Naive thymus-derived CD4-positive, alpha-beta T cell (primary cell): ENCODE measurements around the gene ZNF236. TPM values are rescaled to one million over a fixed set of nuclear protein-coding genes. Genes with fewer than 3 reads are reported as not detected.

Source experiments
- ATAC-seq: fragments of 150-1000 bp; cut with Tn5 transposase; 2 replicates; pipeline ENCODE4 v1.10.0; 2021; ENCODE audit warnings: mild to moderate bottlenecking, moderate library complexity
- CTCF ChIA-PET: fragments of 350-600 bp; sonication (Branson Sonifier 250); formaldehyde crosslinking; loops from one replicate; lab custom pipeline; 2021; ENCODE audit warnings: antibody characterized with exemption; lab: Charles Lee
- POLR2A ChIA-PET: fragments of 350-600 bp; sonication (Branson Sonifier 250); formaldehyde crosslinking; loops from one replicate; lab custom pipeline; 2021; ENCODE audit warnings: antibody characterized with exemption, inconsistent platforms; lab: Charles Lee
- DNase-seq, 9 donors: peaks; one replicate each; pipeline versions ENCODE4 v3.0.0 to v3.0.0-alpha.2; 2020 to 2022; ENCODE audit warnings: mixed read lengths in 1 of 9
- H3K27ac ChIP-seq: one replicate; pipeline ENCODE4 v1.7.0; 2013; ENCODE audit warnings: mild to moderate bottlenecking, low read depth, low read length, moderate library complexity
- H3K27me3 ChIP-seq, 2 donors: one replicate each; pipeline ENCODE4 v1.7.0; 2013; ENCODE audit warnings: low read length in 2 of 2, mild to moderate bottlenecking in 2 of 2, moderate library complexity in 2 of 2; ENCODE audit not compliant: control insufficient read depth in 2 of 2, insufficient read depth in 2 of 2
- H3K36me3 ChIP-seq, 3 experiments: 1 replicate in 2 of 3; 2 replicates in 1 of 3; pipeline ENCODE4 v1.7.0; 2013; ENCODE audit warnings: low read length in 3 of 3, mild to moderate bottlenecking in 3 of 3, moderate library complexity in 1 of 3; ENCODE audit not compliant: insufficient read depth in 3 of 3, control insufficient read depth in 2 of 3
- H3K4me1 ChIP-seq, 2 donors: one replicate each; pipeline ENCODE4 v1.7.0; 2013; ENCODE audit warnings: low read length in 2 of 2, mild to moderate bottlenecking in 2 of 2, moderate library complexity in 1 of 2; ENCODE audit not compliant: control insufficient read depth in 2 of 2, insufficient read depth in 2 of 2
- H3K4me3 ChIP-seq: 2 replicates; pipeline ENCODE4 v1.7.0; 2013; ENCODE audit warnings: mild to moderate bottlenecking, low read length
- H3K9me3 ChIP-seq, 3 experiments: 1 replicate in 2 of 3; 2 replicates in 1 of 3; pipeline ENCODE4 v1.7.0; 2013; ENCODE audit warnings: low read length in 3 of 3; ENCODE audit not compliant: control insufficient read depth in 2 of 3
- H3K27ac Mint-ChIP-seq, 9 donors: one replicate each; pipeline ENCODE4 v1.8.0; 2020 to 2022; ENCODE audit warnings: mixed read lengths in 9 of 9, mild to moderate bottlenecking in 8 of 9, moderate library complexity in 5 of 9, inconsistent platforms in 2 of 9
- H3K27me3 Mint-ChIP-seq, 5 donors: one replicate each; pipeline ENCODE4 v1.8.0; 2021 to 2022; ENCODE audit warnings: mixed read lengths in 5 of 5, mild to moderate bottlenecking in 1 of 5
- H3K36me3 Mint-ChIP-seq, 5 donors: one replicate each; pipeline ENCODE4 v1.8.0; 2020 to 2022; ENCODE audit warnings: mixed read lengths in 5 of 5, mild to moderate bottlenecking in 3 of 5, inconsistent platforms in 1 of 5
- H3K4me1 Mint-ChIP-seq, 7 donors: one replicate each; pipeline ENCODE4 v1.8.0; 2020 to 2022; ENCODE audit warnings: mixed read lengths in 7 of 7, mild to moderate bottlenecking in 3 of 7, inconsistent platforms in 1 of 7
- H3K4me3 Mint-ChIP-seq, 10 donors: one replicate each; pipeline ENCODE4 v1.8.0; 2020 to 2022; ENCODE audit warnings: mild to moderate bottlenecking in 10 of 10, mixed read lengths in 10 of 10, moderate library complexity in 6 of 10, inconsistent platforms in 2 of 10
- H3K9me3 Mint-ChIP-seq, 11 donors: one replicate each; pipeline ENCODE4 v1.8.0; 2020 to 2022; ENCODE audit warnings: mixed read lengths in 11 of 11, mild to moderate bottlenecking in 4 of 11, inconsistent platforms in 1 of 11, moderate library complexity in 1 of 11
- intact Hi-C, 2 donors: fragments of 100-400 bp; cut with micrococcal nuclease; formaldehyde crosslinking; loops; one replicate each; pipeline ENCODE4 v1.15.1; 2023
- polyA plus RNA-seq, 2 donors: library from polyadenylated mRNA; unstranded; fragments of 300-500 nt; fragmentation: Illumina TruSeq; gene quantifications; one replicate each; pipeline ENCODE4 v1.2.3, GENCODE V29; 2021
- total RNA-seq, 6 experiments: library from RNA in 5 of 6; stranded (reverse) in 5 of 6; gene quantifications; 1 replicate in 5 of 6; 2 replicates in 1 of 6; pipeline ENCODE4 v1.2.3 and lab custom pipeline; 2021 to 2026

The ZNF236 gene
- total and polyA plus RNA-seq, 7 experiments from 2014 or later, result 5.7 to 34.5 (median 28.6) TPM

DNA sequence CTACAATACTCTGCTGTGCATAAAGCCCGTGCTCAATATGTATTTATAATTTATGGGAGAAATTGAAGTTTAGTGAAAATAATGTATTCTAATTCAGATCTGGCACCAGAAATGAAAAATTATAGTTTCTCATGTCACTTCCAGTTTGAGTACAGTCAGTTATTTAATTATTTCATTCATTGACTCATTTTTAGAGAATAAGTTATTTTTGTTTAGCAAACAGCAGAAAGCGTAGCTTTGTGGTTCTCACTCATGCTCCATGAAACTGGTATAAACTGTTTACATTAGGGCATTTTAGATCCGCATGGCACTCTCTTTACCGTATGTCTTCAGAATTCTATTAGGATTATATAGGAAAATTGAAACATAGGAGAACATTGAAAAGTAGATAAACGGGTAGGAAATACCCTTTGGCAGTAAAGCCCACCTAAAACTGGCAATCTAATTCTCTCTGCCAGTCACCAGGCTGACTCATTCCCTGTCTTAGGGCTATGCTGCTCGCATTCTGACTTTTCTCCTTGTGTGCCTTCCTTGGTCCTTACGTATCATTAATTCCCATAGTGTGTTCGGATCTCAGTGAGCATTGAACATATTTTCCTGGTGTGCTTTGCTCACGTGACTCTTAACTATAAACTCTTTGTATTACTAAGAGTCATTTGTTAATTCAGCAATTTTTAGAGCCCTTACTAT is 106.0 kb downstream of the ZNF236 start:
- DNase-seq, result no peak
- peaks cover 22 to 77% (median 33%) of the 10 kb centered on the region in 5 donors for H3K36me3 Mint-ChIP-seq
- ATAC-seq, result no peak

DNA sequence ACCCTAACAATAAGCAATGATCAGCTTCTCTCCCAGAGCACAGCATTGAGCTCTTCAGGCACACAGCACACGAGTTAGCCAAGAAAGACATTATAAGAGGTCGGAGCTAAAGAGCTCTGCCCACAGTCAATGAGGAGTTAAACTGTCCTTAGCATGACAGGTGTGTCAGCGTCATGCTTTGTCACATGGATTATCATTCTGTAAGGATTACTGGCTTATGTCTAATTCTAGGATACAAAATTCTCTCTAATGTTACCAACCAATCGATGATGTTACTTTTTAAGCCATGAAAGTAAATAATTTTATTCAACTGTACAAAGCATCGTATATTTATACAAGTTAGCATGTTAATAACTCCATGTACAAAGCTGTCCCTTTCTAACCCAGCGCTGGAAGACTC is 108.8 kb downstream of the ZNF236 start:
- H3K27ac ChIP-seq, result no peak overlapping the region
- Mint-ChIP-seq H3K9me3 (no peaks in the 10 kb centered on the region), H3K27ac (no peak overlapping the region), H3K4me1 (peaks cover 0 to 14% (median 0%) of the 10 kb centered on the region in 7 donors), H3K36me3 (peaks cover 14 to 69% (median 31%) of the 10 kb centered on the region in 5 donors), H3K4me3 (no peak overlapping the region), H3K27me3 (no peaks in the 10 kb centered on the region)
- H3K27me3 ChIP-seq, result no peaks in the 10 kb centered on the region
- no peaks in the 10 kb centered on the region for H3K4me1 ChIP-seq
- DNase-seq (no peak), ATAC-seq (no peak)
- H3K4me3 ChIP-seq, result no peak overlapping the region
- intact Hi-C loops, result no loop called here
- peaks cover 0 to 56% (median 15%) of the 10 kb centered on the region in 3 experiments for H3K36me3 ChIP-seq
- ChIA-PET CTCF (no interaction called here), POLR2A (no interaction called here)
- H3K9me3 ChIP-seq, result no peaks in the 10 kb centered on the region

More for the DNA sequence above, 106.0 kb downstream of the ZNF236 start:
- POLR2A ChIA-PET, result no interaction called here
- no peak overlapping the region for H3K4me3 Mint-ChIP-seq
- peaks cover 10 to 74% (median 15%) of the 10 kb centered on the region in 3 experiments for H3K36me3 ChIP-seq
- H3K27me3 Mint-ChIP-seq, result no peaks in the 10 kb centered on the region
- intact Hi-C loops, result no loop called here
- H3K4me3 ChIP-seq, result no peak overlapping the region
- CTCF ChIA-PET, result no interaction called here
- no peaks in the 10 kb centered on the region for H3K27me3 ChIP-seq
- H3K9me3 ChIP-seq, result no peaks in the 10 kb centered on the region
- peaks cover 0 to 17% (median 0%) of the 10 kb centered on the region in 7 donors for H3K4me1 Mint-ChIP-seq
- no peak overlapping the region for H3K27ac ChIP-seq
- H3K9me3 Mint-ChIP-seq, result no peaks in the 10 kb centered on the region
- H3K4me1 ChIP-seq, result no peaks in the 10 kb centered on the region
- H3K27ac Mint-ChIP-seq, result no peak overlapping the region

DNA sequence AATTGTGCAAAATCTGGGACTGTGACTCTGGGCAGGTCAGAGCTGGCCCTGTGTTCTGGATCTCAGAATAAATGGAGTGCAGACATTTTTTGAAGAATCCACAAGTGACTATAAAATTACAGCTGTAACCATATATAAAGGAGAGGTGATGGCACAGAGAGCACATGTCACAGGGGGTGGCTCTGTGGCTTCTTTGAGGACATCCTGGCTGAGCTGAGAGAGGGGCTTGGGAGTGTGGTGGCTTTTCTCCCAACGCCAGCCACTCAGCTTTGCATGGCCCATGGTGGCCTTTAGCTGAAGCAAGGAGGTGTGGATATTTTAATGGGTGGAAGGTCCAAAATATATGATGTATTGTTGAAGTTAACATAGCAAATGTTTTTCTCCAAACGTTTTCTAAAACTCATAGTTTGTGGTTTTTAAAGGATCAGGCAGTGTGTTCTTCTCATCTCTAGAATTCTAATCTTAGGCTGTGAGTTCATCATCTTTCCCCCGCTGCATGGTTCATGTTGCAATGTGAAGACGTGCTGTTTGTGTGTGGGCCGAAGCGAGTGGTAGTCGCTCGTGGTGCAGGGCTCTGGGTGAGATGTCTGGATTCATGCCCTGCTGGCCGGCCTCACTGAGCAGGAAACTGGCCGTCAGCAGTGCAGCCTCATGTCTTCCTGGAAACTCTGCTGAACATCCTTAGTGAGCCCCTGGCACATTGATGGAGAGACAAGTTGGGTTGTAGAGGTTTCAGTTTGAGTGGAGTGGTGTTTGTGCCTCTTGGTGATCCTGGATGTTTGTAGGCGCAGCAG is 109.9 kb downstream of the ZNF236 start:
- Mint-ChIP-seq H3K27ac (peak overlapping the region in 1 of 9 donors; percentile 80), H3K4me1 (peaks cover 0 to 12% (median 0%) of the 10 kb centered on the region in 7 donors), H3K27me3 (no peaks in the 10 kb centered on the region), H3K9me3 (no peaks in the 10 kb centered on the region), H3K4me3 (peak overlapping the region in 1 of 10 donors; percentile 68), H3K36me3 (peaks cover 12 to 69% (median 38%) of the 10 kb centered on the region in 5 donors)
- peaks cover 9 to 57% (median 11%) of the 10 kb centered on the region in 3 experiments for H3K36me3 ChIP-seq
- intact Hi-C loops, result no loop called here
- no peaks in the 10 kb centered on the region for H3K4me1 ChIP-seq
- ATAC-seq (no peak), DNase-seq (no peak)
- H3K27ac ChIP-seq, result no peak overlapping the region
- H3K9me3 ChIP-seq, result no peaks in the 10 kb centered on the region
- H3K4me3 ChIP-seq, result no peak overlapping the region
- POLR2A ChIA-PET, result no interaction called here
- H3K27me3 ChIP-seq, result no peaks in the 10 kb centered on the region
- CTCF ChIA-PET, result interaction anchor here (0.7 kb wide), 1 partner anchor 1560 kb away, joined by 3 read pairs; no protein-coding TSS in a partner anchor

DNA sequence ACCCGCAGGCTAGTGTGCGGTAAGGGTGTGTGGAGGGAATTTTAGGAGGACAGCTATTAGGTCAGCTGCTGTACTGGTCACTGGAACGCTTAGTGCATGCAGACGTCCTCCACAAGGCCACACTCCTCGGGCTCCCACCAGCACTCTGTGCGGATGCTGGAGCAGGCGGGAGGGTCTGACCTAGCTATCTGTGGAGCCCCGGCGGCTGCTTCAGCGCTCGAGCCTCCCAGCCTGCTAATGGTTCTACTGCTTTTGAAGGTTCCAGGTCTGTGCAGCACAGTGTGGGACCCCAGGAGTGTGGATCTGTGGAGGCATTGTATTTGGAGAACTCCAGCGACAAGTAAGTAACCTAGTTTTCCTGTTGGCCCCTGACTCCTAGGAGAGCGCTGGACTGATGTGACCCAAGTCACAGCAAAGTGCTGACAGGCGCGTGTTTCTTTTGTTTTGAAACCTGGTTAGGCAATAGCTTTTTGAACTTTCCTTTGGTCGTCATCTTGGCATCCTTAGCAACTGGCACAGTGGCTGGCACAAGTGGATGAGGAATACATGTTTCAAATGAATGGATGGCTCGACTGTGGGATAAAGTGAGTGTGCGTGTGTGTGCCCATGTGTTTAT is 113.5 kb downstream of the ZNF236 start:
- no peak for DNase-seq
- CTCF ChIA-PET, result interaction anchor here (0.8 kb wide), 1 partner anchor 14 kb away, joined by 6 read pairs; no protein-coding TSS in a partner anchor
- H3K36me3 Mint-ChIP-seq, result peaks cover 6 to 71% (median 35%) of the 10 kb centered on the region in 5 donors

DNA sequence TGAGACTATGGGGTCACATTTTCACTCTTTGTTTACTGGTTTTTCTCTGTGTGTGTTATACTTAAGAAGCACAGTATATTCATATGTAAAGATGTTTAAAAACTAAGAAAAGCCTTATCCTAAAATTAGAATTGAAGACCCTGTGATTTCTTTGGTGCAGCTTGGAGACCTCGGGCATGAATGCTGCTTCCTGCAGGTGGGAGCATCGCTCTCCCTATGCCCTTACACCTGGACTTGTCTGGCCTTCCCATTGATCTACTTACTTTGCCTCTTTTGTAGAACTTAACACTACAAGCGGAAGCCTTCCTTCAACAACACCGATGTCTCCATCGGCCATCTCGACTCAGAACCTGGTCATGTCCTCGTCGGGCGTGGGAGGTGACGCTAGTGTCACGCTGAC is 114.5 kb downstream of the ZNF236 start:
- no peak overlapping the region for H3K4me3 ChIP-seq

More for the DNA sequence above, 113.5 kb downstream of the ZNF236 start:
- H3K27ac Mint-ChIP-seq, result no peak overlapping the region
- H3K27me3 ChIP-seq, result no peaks in the 10 kb centered on the region
- no peak overlapping the region for H3K27ac ChIP-seq
- no peaks in the 10 kb centered on the region for H3K9me3 Mint-ChIP-seq
- no peaks in the 10 kb centered on the region for H3K27me3 Mint-ChIP-seq
- ATAC-seq, result no peak
- no peaks in the 10 kb centered on the region for H3K4me1 ChIP-seq
- no peaks in the 10 kb centered on the region for H3K9me3 ChIP-seq
- peaks cover 0 to 12% (median 0%) of the 10 kb centered on the region in 7 donors for H3K4me1 Mint-ChIP-seq
- no peak overlapping the region for H3K4me3 ChIP-seq
- no peak overlapping the region for H3K4me3 Mint-ChIP-seq
- peaks cover 0 to 57% (median 9%) of the 10 kb centered on the region in 3 experiments for H3K36me3 ChIP-seq
- intact Hi-C loops, result no loop called here
- POLR2A ChIA-PET, result no interaction called here

DNA sequence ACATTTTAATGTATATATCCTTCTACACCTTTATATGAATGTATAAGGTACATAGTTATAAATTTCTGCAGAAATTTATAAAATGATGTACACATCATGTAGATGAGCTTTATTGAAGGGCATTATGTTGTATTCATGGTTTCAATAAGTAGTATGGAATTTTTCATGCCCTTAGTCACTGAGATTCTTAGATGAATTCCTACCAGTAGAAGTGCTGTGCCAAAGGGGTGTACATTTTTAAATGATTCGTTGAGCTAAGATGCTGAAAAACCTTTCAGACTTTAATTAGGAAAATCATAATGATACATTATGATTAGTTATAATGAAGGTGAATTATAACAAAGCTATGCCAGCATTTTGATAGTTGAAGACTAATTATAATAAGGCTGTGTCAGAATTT is 115.2 kb downstream of the ZNF236 start:
- Histone ChIP-seq H3K27ac (no peak overlapping the region), H3K9me3 (no peaks in the 10 kb centered on the region), H3K36me3 (peaks cover 0 to 47% (median 9%) of the 10 kb centered on the region in 3 experiments), H3K4me1 (no peaks in the 10 kb centered on the region), H3K4me3 (no peak overlapping the region), H3K27me3 (no peaks in the 10 kb centered on the region)
- Mint-ChIP-seq H3K9me3 (no peaks in the 10 kb centered on the region), H3K4me3 (no peak overlapping the region), H3K27ac (no peak overlapping the region), H3K36me3 (peaks cover 3 to 65% (median 30%) of the 10 kb centered on the region in 5 donors), H3K4me1 (peaks cover 0 to 3% (median 0%) of the 10 kb centered on the region in 7 donors), H3K27me3 (no peaks in the 10 kb centered on the region)
- intact Hi-C loops, result no loop called here
- DNase-seq (no peak), ATAC-seq (no peak)
- ChIA-PET POLR2A (no interaction called here), CTCF (no interaction called here)

More for the DNA sequence above, 114.5 kb downstream of the ZNF236 start:
- H3K27ac Mint-ChIP-seq, result no peak overlapping the region
- ChIA-PET CTCF (interaction anchor here (0.8 kb wide), 1 partner anchor 15 kb away, joined by 6 read pairs; no protein-coding TSS in a partner anchor), POLR2A (no interaction called here)
- H3K4me3 Mint-ChIP-seq, result no peak overlapping the region
- Histone ChIP-seq H3K9me3 (no peaks in the 10 kb centered on the region), H3K27me3 (no peaks in the 10 kb centered on the region), H3K4me1 (no peaks in the 10 kb centered on the region), H3K27ac (no peak overlapping the region), H3K36me3 (peaks cover 0 to 54% (median 9%) of the 10 kb centered on the region in 3 experiments)
- no peaks in the 10 kb centered on the region for H3K9me3 Mint-ChIP-seq
- ATAC-seq (no peak), DNase-seq (no peak)
- intact Hi-C loops, result no loop called here
- H3K4me1 Mint-ChIP-seq, result peaks cover 0 to 10% (median 0%) of the 10 kb centered on the region in 7 donors
- H3K36me3 Mint-ChIP-seq, result peaks cover 6 to 69% (median 34%) of the 10 kb centered on the region in 5 donors
- H3K27me3 Mint-ChIP-seq, result no peaks in the 10 kb centered on the region
